Loucy (cell line): ENCODE results near the gene HOXA11.

ENCODE experiments used
- H2AFZ ChIP-seq: fragments of 200-600 bp; sonication (generic); 2 replicates; pipeline ENCODE4 v1.6.0; 2016; ENCODE audit warnings: antibody characterized with exemption, mild to moderate bottlenecking, low read length, moderate library complexity
- H3F3A ChIP-seq: fragments of 200-600 bp; 2 replicates; pipeline ENCODE4 v1.6.0; 2016; ENCODE audit warnings: antibody characterized with exemption, low read depth, mild to moderate bottlenecking
- H3K27me3 ChIP-seq: fragments of 200-600 bp; sonication (generic); 2 replicates; pipeline ENCODE4 v1.6.1; 2014; ENCODE audit warnings: low read length, mild to moderate bottlenecking; ENCODE audit not compliant: insufficient read depth, poor library complexity, severe bottlenecking
- H3K36me3 ChIP-seq: fragments of 200-600 bp; sonication (generic); 2 replicates; pipeline ENCODE4 v1.6.1; 2016; ENCODE audit warnings: low read length; ENCODE audit not compliant: insufficient read depth
- H3K4me1 ChIP-seq: fragments of 200-600 bp; sonication (generic); 2 replicates; pipeline ENCODE4 v1.5.1; 2014; ENCODE audit warnings: low read length, mild to moderate bottlenecking; ENCODE audit not compliant: insufficient read depth, poor library complexity, severe bottlenecking
- H3K4me2 ChIP-seq: fragments of 200-600 bp; sonication (generic); 2 replicates; pipeline ENCODE4 v1.6.0; 2014; ENCODE audit warnings: antibody characterized with exemption, low read length, low read depth, mild to moderate bottlenecking; ENCODE audit not compliant: poor library complexity, severe bottlenecking
- H3K4me3 ChIP-seq: fragments of 200-600 bp; sonication (generic); 2 replicates; pipeline ENCODE4 v1.5.1; 2014; ENCODE audit warnings: low read length, mild to moderate bottlenecking, mixed read lengths; ENCODE audit not compliant: poor library complexity, severe bottlenecking
- H3K79me2 ChIP-seq: fragments of 200-600 bp; sonication (generic); 2 replicates; pipeline ENCODE4 v1.6.1; 2014; ENCODE audit warnings: low read length; ENCODE audit not compliant: insufficient read depth
- H3K9ac ChIP-seq: fragments of 200-600 bp; sonication (generic); 2 replicates; pipeline ENCODE4 v1.6.0; 2014; ENCODE audit warnings: mild to moderate bottlenecking, low read depth, low read length, moderate library complexity; ENCODE audit not compliant: poor library complexity, severe bottlenecking
- H3K9me2 ChIP-seq: fragments of 200-600 bp; sonication (generic); replicated peaks from 2 replicates; pipeline ENCODE4 v1.6.1; 2016; ENCODE audit warnings: low read depth, low read length, mixed read lengths
- H3K9me3 ChIP-seq: fragments of 200-600 bp; sonication (generic); 2 replicates; pipeline ENCODE4 v1.6.1; 2014; ENCODE audit warnings: mild to moderate bottlenecking, antibody characterized with exemption, low read length, low read depth; ENCODE audit not compliant: insufficient read depth
- H4K20me1 ChIP-seq: fragments of 200-600 bp; sonication (generic); 2 replicates; pipeline ENCODE4 v1.6.0; 2014; ENCODE audit warnings: antibody characterized with exemption, low read length, mild to moderate bottlenecking; ENCODE audit not compliant: insufficient read depth, poor library complexity, severe bottlenecking
- CTCF ChIP-seq: fragments of 200-600 bp; sonication (generic); conservative IDR thresholded peaks from 2 replicates; pipeline ENCODE4 v1.5.1; 2014; ENCODE audit warnings: mild to moderate bottlenecking, antibody characterized with exemption, low read length
- EZH2phosphoT487 ChIP-seq: fragments of 200-600 bp; IDR thresholded peaks from 2 replicates; pipeline ENCODE4 v1.6.1; 2018; ENCODE audit warnings: antibody characterized with exemption, mild to moderate bottlenecking, moderate library complexity, borderline replicate concordance

Gene HOXA11

DNA sequence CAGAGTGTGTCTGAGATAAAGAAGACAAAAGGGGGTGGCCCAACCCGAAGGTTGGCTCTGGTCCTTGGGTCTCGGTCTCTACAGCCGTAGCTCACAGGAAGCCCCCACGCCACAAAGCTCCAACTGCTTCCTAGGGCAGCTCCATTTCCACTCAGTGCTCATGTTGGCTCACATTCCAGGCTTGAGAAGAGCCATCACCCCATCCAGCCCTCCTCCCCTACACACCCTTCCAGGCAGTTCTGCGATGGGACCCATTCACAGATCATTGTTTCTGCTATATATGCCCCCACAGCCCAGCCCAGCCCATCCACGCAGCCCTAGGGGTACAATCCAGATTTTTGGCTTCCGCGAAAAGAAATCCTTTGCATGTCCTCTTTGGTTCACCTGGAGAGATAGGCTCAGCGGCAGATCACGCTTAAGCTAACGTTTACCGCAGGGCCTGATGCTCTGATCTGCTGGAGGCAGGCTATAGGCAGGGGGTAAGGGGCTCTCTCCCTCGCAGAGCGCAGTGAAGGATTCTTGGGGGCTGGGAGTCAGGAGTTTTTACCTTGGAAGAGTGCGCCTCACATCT is 6.2 kb upstream of the HOXA11 start:
- TF ChIP-seq EZH2phosphoT487 (no peak), CTCF (no peak)
- Histone ChIP-seq H3K9me3 (no peaks in the 10 kb centered on the region), H3K79me2 (peaks cover 100% of the 10 kb centered on the region), H4K20me1 (peaks cover 51% of the 10 kb centered on the region), H3K4me2 (peak overlapping the region; percentile 98), H2AFZ (no peak overlapping the region), H3K9ac (peak overlapping the region; percentile 99), H3F3A (no peaks in the 10 kb centered on the region), H3K4me1 (peaks cover 52% of the 10 kb centered on the region), H3K27me3 (peaks cover 25% of the 10 kb centered on the region), H3K9me2 (no peaks in the 10 kb centered on the region), H3K4me3 (peak overlapping the region; percentile 91), H3K36me3 (peaks cover 11% of the 10 kb centered on the region)

DNA sequence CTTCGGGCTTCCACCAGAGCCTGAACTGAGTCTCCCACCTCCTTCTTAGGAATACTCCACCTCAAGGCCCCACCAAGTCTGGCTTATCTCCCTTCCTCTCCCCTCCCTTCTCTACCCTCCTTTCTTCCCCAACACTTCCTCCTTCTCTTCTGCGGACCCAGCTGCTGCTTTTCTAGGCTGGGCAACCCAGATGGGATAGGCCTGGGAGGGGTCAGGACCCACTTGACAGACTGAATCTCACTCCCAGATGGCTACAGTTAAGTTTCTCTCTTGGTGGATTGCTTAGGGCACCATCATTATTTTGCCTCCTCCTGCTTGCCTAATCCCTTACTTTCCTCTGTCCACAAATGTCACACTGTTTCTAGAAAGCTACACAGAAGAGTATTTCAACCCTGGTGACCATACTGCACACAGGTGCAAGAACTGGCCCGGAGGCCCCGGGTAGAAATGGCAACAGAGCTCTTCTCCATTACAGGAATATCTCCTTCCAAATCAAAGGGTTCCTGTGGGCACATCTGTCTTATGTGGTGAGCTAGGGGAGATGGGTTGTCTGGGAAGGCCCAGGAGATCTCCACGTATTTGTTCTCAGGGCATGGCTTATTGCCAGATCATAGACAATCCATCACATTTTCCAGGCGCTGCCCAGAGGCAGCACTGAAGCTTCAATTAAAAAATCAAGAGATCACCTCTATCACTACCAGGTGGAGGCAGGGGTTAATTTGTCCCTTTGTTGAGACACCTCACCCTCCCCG is 5.1 kb upstream of the HOXA11 start:
- Histone ChIP-seq H3K9me2 (no peaks in the 10 kb centered on the region), H3K4me1 (peaks cover 56% of the 10 kb centered on the region), H3K79me2 (peaks cover 100% of the 10 kb centered on the region), H3F3A (no peaks in the 10 kb centered on the region), H3K9ac (peak overlapping the region; percentile 99), H3K27me3 (peaks cover 32% of the 10 kb centered on the region), H3K4me2 (peak overlapping the region; percentile 98), H3K36me3 (peaks cover 11% of the 10 kb centered on the region), H3K4me3 (peak overlapping the region; percentile 91), H4K20me1 (peaks cover 41% of the 10 kb centered on the region), H2AFZ (no peak overlapping the region), H3K9me3 (no peaks in the 10 kb centered on the region)
- TF ChIP-seq EZH2phosphoT487 (no peak), CTCF (no peak)

GRCh38 chr7:27189295-27189996 is 4.4 kb upstream of the HOXA11 start:
- Histone ChIP-seq H3F3A (no peaks in the 10 kb centered on the region), H3K9me3 (no peaks in the 10 kb centered on the region), H3K9ac (peak overlapping the region; percentile 99), H3K27me3 (peaks cover 32% of the 10 kb centered on the region), H3K4me2 (peak overlapping the region; percentile 98), H3K36me3 (peaks cover 10% of the 10 kb centered on the region), H3K4me3 (peak overlapping the region; percentile 91), H4K20me1 (peaks cover 35% of the 10 kb centered on the region), H3K4me1 (peaks cover 51% of the 10 kb centered on the region), H3K9me2 (no peaks in the 10 kb centered on the region), H2AFZ (no peak overlapping the region), H3K79me2 (peaks cover 100% of the 10 kb centered on the region)
- TF ChIP-seq CTCF, result no peak
- TF ChIP-seq EZH2phosphoT487, result no peak
